ENCODE data around the gene UGT1A3.

The UGT1A3 gene

GRCh38 chr2:233780771-233781170 is 51.9 kb downstream of the UGT1A3 start:
- TF ChIP-seq, protein P1, sequence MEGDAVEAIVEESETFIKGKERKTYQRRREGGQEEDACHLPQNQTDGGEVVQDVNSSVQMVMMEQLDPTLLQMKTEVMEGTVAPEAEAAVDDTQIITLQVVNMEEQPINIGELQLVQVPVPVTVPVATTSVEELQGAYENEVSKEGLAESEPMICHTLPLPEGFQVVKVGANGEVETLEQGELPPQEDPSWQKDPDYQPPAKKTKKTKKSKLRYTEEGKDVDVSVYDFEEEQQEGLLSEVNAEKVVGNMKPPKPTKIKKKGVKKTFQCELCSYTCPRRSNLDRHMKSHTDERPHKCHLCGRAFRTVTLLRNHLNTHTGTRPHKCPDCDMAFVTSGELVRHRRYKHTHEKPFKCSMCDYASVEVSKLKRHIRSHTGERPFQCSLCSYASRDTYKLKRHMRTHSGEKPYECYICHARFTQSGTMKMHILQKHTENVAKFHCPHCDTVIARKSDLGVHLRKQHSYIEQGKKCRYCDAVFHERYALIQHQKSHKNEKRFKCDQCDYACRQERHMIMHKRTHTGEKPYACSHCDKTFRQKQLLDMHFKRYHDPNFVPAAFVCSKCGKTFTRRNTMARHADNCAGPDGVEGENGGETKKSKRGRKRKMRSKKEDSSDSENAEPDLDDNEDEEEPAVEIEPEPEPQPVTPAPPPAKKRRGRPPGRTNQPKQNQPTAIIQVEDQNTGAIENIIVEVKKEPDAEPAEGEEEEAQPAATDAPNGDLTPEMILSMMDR (IDR thresholded peaks at IDR 0.05; ENCODE audit: low read depth, low read length) = no peak
- no peak for DNase-seq (ENCODE audit: low read depth in 2 of 2)
- no peak overlapping the region for H3K4me3 ChIP-seq (replicated peaks in 1 of 2; ENCODE audit: low read depth in 2 of 2, low read length in 2 of 2)

GRCh38 chr2:233789554-233789953 is 60.7 kb downstream of the UGT1A3 start:
- no peak overlapping the region for H3K4me3 ChIP-seq (replicated peaks in 1 of 2; ENCODE audit: low read depth in 2 of 2, low read length in 2 of 2)
- TF ChIP-seq, protein P1 (IDR thresholded peaks at IDR 0.05; ENCODE audit: low read depth, low read length) = no peak
- DNase-seq (ENCODE audit: low read depth in 2 of 2) = no peak

DNA sequence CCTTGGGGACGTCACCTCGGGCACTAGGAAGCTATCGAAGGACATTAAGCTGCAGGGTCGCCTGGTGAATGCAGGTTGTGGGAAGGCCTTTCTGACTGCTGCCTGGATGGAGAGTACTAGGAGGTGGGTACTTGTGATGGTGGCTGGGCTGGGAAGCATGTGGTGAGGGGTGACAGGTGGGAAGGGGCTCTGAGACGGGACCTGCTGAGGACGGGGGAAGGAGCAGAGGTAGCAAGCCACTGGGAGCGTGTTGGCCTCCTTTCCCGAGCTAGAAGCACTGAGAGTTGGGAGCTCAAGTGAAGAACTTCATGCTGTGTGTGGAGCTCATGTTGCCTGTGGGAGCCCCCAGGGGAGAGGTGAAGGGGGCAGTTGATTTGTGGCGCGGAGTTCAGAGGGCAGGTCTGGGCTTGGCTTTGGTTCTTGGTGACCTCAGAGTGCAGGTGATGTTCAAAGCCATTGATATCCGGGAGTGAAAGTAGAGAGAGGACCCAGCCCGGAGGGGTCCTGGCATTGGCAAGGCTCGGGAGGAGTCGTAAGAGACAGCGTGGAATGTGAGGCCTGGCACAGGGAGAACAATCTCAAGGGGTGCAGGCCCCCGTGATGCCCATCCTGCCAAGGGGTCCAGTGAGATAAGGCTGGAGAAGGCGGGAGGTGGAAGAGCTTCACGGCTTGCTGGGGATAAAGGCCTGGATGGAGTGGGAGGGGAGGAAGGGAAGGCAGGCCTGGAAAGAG is 62.5 kb downstream of the UGT1A3 start:
- TF ChIP-seq, protein P1 (IDR thresholded peaks at IDR 0.05; ENCODE audit: low read depth, low read length) = no peak
- DNase-seq (ENCODE audit: low read depth in 2 of 2) = no peak
- H3K4me3 ChIP-seq (replicated peaks in 1 of 2; ENCODE audit: low read depth in 2 of 2, low read length in 2 of 2) = no peak overlapping the region

DNA sequence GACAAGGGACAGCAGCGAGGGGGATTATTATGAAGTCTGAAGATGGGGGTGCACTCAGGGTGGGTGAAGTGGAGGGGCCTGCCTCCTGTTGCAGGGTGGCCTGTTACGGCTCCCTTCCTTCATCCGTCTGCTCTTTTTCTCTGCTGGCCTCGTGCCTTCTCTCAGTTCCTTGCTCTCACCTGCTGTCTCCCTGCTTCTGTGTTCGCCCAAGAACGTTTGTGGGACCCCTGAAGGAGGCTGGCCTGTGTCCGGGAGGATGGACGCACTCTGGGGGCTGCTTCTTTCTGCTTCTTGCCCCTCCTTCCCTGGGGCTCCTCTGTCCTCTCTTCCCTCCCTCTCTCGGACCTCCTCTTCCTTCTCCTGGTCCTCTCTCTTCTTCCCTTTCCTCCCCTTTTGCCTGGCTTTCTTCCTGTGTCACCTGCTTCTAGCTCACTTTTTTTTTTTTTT is 63.1 kb downstream of the UGT1A3 start:
- TF ChIP-seq, protein P1 (IDR thresholded peaks at IDR 0.05; ENCODE audit: low read depth, low read length) = no peak

GRCh38 chr2:233792720-233793119 is 63.9 kb downstream of the UGT1A3 start:
- no peak for DNase-seq (ENCODE audit: low read depth in 2 of 2)
- no peak overlapping the region for H3K4me3 ChIP-seq (replicated peaks in 1 of 2; ENCODE audit: low read depth in 2 of 2, low read length in 2 of 2)
- TF ChIP-seq, protein P1 (IDR thresholded peaks at IDR 0.05; ENCODE audit: low read depth, low read length) = no peak

More for the DNA sequence above, 63.1 kb downstream of the UGT1A3 start:
- H3K4me3 ChIP-seq (replicated peaks in 1 of 2; ENCODE audit: low read depth in 2 of 2, low read length in 2 of 2) = no peak overlapping the region
- DNase-seq (ENCODE audit: low read depth in 2 of 2) = no peak

DNA sequence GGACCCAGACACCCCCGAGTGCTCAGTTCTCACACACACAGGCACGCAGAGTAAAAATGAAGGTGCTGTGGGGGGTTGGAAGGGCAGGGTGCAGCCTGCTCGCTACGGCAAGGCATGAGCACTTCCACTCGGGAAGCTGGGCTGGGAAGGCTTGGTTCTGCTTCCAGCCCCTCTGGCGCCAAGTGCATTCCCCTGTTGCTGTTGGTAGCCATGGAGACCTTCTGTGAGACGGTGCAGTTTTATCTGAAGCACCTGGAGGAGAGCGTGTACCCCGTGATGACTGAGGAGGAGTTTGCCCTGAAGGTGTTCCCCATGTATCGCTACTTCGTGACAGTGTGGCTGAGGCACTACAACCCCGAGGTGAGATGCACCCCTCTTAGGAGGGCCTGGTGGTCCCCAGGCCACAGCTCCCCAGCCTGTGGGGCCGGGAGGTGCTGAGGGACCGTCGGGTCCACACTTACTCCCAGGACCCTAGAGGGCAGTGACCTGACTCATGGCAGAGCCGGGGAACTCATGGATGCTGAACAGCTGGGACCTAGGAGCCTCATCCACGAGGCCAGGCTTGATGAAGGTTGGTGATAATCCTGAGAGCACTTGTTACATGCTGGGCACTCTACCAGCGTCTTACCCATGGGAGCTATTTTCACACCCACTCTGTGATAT is 64.8 kb downstream of the UGT1A3 start:
- TF ChIP-seq, protein P1 (IDR thresholded peaks at IDR 0.05; ENCODE audit: low read depth, low read length) = no peak
- H3K4me3 ChIP-seq (replicated peaks in 1 of 2; ENCODE audit: low read depth in 2 of 2, low read length in 2 of 2) = no peak overlapping the region
- no peak for DNase-seq (ENCODE audit: low read depth in 2 of 2)

All from cardiac fibroblast (primary cell).